Naive thymus-derived CD4-positive, alpha-beta T cell (primary cell): Measurements from ENCODE around the gene DIDO1. TPM values are rescaled to one million over a fixed set of nuclear protein-coding genes. Genes with fewer than 3 reads are reported as not detected.
"Not testable (repeated sequence)": the region's sequence is repeated elsewhere in the genome, so short reads cannot be mapped to it uniquely, and the experiment has no call there.

Source experiments
- ATAC-seq: fragments of 150-1000 bp; cut with Tn5 transposase; 2 replicates; pipeline ENCODE4 v1.10.0; 2021; ENCODE audit warnings: mild to moderate bottlenecking, moderate library complexity
- CTCF ChIA-PET: fragments of 350-600 bp; sonication (Branson Sonifier 250); formaldehyde crosslinking; loops from one replicate; lab custom pipeline; 2021; ENCODE audit warnings: antibody characterized with exemption; lab: Charles Lee
- POLR2A ChIA-PET: fragments of 350-600 bp; sonication (Branson Sonifier 250); formaldehyde crosslinking; loops from one replicate; lab custom pipeline; 2021; ENCODE audit warnings: antibody characterized with exemption, inconsistent platforms; lab: Charles Lee
- DNase-seq, 9 donors: peaks; one replicate each; pipeline versions ENCODE4 v3.0.0 to v3.0.0-alpha.2; 2020 to 2022; ENCODE audit warnings: mixed read lengths in 1 of 9
- H3K27ac ChIP-seq: one replicate; pipeline ENCODE4 v1.7.0; 2013; ENCODE audit warnings: mild to moderate bottlenecking, low read depth, low read length, moderate library complexity
- H3K27me3 ChIP-seq, 2 donors: one replicate each; pipeline ENCODE4 v1.7.0; 2013; ENCODE audit warnings: low read length in 2 of 2, mild to moderate bottlenecking in 2 of 2, moderate library complexity in 2 of 2; ENCODE audit not compliant: control insufficient read depth in 2 of 2, insufficient read depth in 2 of 2
- H3K36me3 ChIP-seq, 3 experiments: 1 replicate in 2 of 3; 2 replicates in 1 of 3; pipeline ENCODE4 v1.7.0; 2013; ENCODE audit warnings: low read length in 3 of 3, mild to moderate bottlenecking in 3 of 3, moderate library complexity in 1 of 3; ENCODE audit not compliant: insufficient read depth in 3 of 3, control insufficient read depth in 2 of 3
- H3K4me1 ChIP-seq, 2 donors: one replicate each; pipeline ENCODE4 v1.7.0; 2013; ENCODE audit warnings: low read length in 2 of 2, mild to moderate bottlenecking in 2 of 2, moderate library complexity in 1 of 2; ENCODE audit not compliant: control insufficient read depth in 2 of 2, insufficient read depth in 2 of 2
- H3K4me3 ChIP-seq: 2 replicates; pipeline ENCODE4 v1.7.0; 2013; ENCODE audit warnings: mild to moderate bottlenecking, low read length
- H3K9me3 ChIP-seq, 3 experiments: 1 replicate in 2 of 3; 2 replicates in 1 of 3; pipeline ENCODE4 v1.7.0; 2013; ENCODE audit warnings: low read length in 3 of 3; ENCODE audit not compliant: control insufficient read depth in 2 of 3
- H3K27ac Mint-ChIP-seq, 9 donors: one replicate each; pipeline ENCODE4 v1.8.0; 2020 to 2022; ENCODE audit warnings: mixed read lengths in 9 of 9, mild to moderate bottlenecking in 8 of 9, moderate library complexity in 5 of 9, inconsistent platforms in 2 of 9
- H3K27me3 Mint-ChIP-seq, 5 donors: one replicate each; pipeline ENCODE4 v1.8.0; 2021 to 2022; ENCODE audit warnings: mixed read lengths in 5 of 5, mild to moderate bottlenecking in 1 of 5
- H3K36me3 Mint-ChIP-seq, 5 donors: one replicate each; pipeline ENCODE4 v1.8.0; 2020 to 2022; ENCODE audit warnings: mixed read lengths in 5 of 5, mild to moderate bottlenecking in 3 of 5, inconsistent platforms in 1 of 5
- H3K4me1 Mint-ChIP-seq, 7 donors: one replicate each; pipeline ENCODE4 v1.8.0; 2020 to 2022; ENCODE audit warnings: mixed read lengths in 7 of 7, mild to moderate bottlenecking in 3 of 7, inconsistent platforms in 1 of 7
- H3K4me3 Mint-ChIP-seq, 10 donors: one replicate each; pipeline ENCODE4 v1.8.0; 2020 to 2022; ENCODE audit warnings: mild to moderate bottlenecking in 10 of 10, mixed read lengths in 10 of 10, moderate library complexity in 6 of 10, inconsistent platforms in 2 of 10
- H3K9me3 Mint-ChIP-seq, 11 donors: one replicate each; pipeline ENCODE4 v1.8.0; 2020 to 2022; ENCODE audit warnings: mixed read lengths in 11 of 11, mild to moderate bottlenecking in 4 of 11, inconsistent platforms in 1 of 11, moderate library complexity in 1 of 11
- intact Hi-C, 2 donors: fragments of 100-400 bp; cut with micrococcal nuclease; formaldehyde crosslinking; loops; one replicate each; pipeline ENCODE4 v1.15.1; 2023
- polyA plus RNA-seq, 2 donors: library from polyadenylated mRNA; unstranded; fragments of 300-500 nt; fragmentation: Illumina TruSeq; gene quantifications; one replicate each; pipeline ENCODE4 v1.2.3, GENCODE V29; 2021
- total RNA-seq, 6 experiments: library from RNA in 5 of 6; stranded (reverse) in 5 of 6; gene quantifications; 1 replicate in 5 of 6; 2 replicates in 1 of 6; pipeline ENCODE4 v1.2.3 and lab custom pipeline; 2021 to 2026

DIDO1 gene
- total and polyA plus RNA-seq, 7 experiments from 2014 or later, result 36.6 to 139 (median 69.2) TPM

- POLR2A ChIA-PET, result interaction anchor here (1.6 kb wide), 1 partner anchor 43 kb away, joined by 3 read pairs; no protein-coding TSS in a partner anchor
Measured at GRCh38 chr20:62962891-62963613, 36.7 kb upstream of the DIDO1 start.

GRCh38 chr20:62962221-62962879 is 36.0 kb upstream of the DIDO1 start:
- ChIA-PET POLR2A (no interaction called here), CTCF (no interaction called here)
- no peak overlapping the region for H3K4me3 Mint-ChIP-seq
- no peaks in the 10 kb centered on the region for H3K4me1 ChIP-seq
- peaks cover 0 to 14% (median 11%) of the 10 kb centered on the region in 7 donors for H3K4me1 Mint-ChIP-seq
- H3K36me3 Mint-ChIP-seq, result no peaks in the 10 kb centered on the region
- no peaks in the 10 kb centered on the region for H3K36me3 ChIP-seq
- no peaks in the 10 kb centered on the region for H3K27me3 ChIP-seq
- H3K27ac Mint-ChIP-seq, result no peak overlapping the region
- H3K27me3 Mint-ChIP-seq, result no peaks in the 10 kb centered on the region
- no peaks in the 10 kb centered on the region for H3K9me3 ChIP-seq
- no peaks in the 10 kb centered on the region for H3K9me3 Mint-ChIP-seq
- ATAC-seq (no peak), DNase-seq (no peak)
- intact Hi-C loops, result no loop called here
- H3K27ac ChIP-seq, result no peak overlapping the region
- H3K4me3 ChIP-seq, result no peak overlapping the region

More at GRCh38 chr20:62962891-62963613, 36.7 kb upstream of the DIDO1 start:
- ATAC-seq (no peak), DNase-seq (no peak)
- Mint-ChIP-seq H3K4me1 (peaks cover 0 to 14% (median 11%) of the 10 kb centered on the region in 7 donors), H3K4me3 (no peak overlapping the region), H3K27me3 (no peaks in the 10 kb centered on the region), H3K27ac (no peak overlapping the region), H3K9me3 (no peaks in the 10 kb centered on the region), H3K36me3 (no peaks in the 10 kb centered on the region)
- Histone ChIP-seq H3K4me3 (no peak overlapping the region), H3K9me3 (no peaks in the 10 kb centered on the region), H3K27ac (no peak overlapping the region), H3K4me1 (no peaks in the 10 kb centered on the region), H3K36me3 (no peaks in the 10 kb centered on the region), H3K27me3 (no peaks in the 10 kb centered on the region)
- intact Hi-C loops, result no loop called here
- CTCF ChIA-PET, result no interaction called here

GRCh38 chr20:62961799-62962198 is 35.5 kb upstream of the DIDO1 start:
- no peak for ATAC-seq
- H3K27ac Mint-ChIP-seq, result no peak overlapping the region
- intact Hi-C loops, result no loop called here

DNA sequence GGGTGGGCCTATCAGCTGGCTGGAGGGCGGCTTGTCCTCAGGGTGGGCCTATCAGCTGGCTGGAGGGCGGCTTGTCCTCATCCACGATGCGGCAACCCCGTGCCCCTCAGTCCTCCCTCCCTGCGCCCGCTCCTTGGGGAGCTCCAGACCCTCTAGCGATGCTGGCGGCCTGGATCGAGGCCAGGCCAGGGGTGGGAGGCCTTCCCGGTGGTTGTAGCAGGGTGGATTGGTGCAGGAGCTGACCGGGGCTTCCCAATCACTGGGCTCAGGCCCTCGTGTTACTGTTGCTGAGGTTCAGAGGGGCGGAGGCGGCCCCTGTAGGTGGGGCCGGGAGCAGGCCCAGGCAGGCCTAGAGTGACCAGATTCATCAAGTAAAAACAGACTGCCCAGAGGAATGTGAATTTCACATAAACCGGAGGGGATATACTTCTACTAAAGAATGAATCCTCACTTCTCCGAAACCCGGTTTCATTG is 35.0 kb upstream of the DIDO1 start:
- no peaks in the 10 kb centered on the region for H3K27me3 Mint-ChIP-seq
- Histone ChIP-seq H3K9me3 (no peaks in the 10 kb centered on the region), H3K4me1 (no peaks in the 10 kb centered on the region), H3K4me3 (no peak overlapping the region), H3K27ac (no peak overlapping the region), H3K27me3 (no peaks in the 10 kb centered on the region), H3K36me3 (no peaks in the 10 kb centered on the region)
- no peak for DNase-seq
- ChIA-PET POLR2A (no interaction called here), CTCF (no interaction called here)
- no peaks in the 10 kb centered on the region for H3K9me3 Mint-ChIP-seq
- H3K4me1 Mint-ChIP-seq, result peaks cover 0 to 14% (median 11%) of the 10 kb centered on the region in 7 donors
- no peak overlapping the region for H3K4me3 Mint-ChIP-seq
- intact Hi-C loops, result no loop called here
- no peaks in the 10 kb centered on the region for H3K36me3 Mint-ChIP-seq
- ATAC-seq, result no peak
- H3K27ac Mint-ChIP-seq, result no peak overlapping the region

More at GRCh38 chr20:62961799-62962198, 35.5 kb upstream of the DIDO1 start:
- no peak overlapping the region for H3K4me3 ChIP-seq
- no peaks in the 10 kb centered on the region for H3K9me3 ChIP-seq
- H3K4me3 Mint-ChIP-seq, result no peak overlapping the region
- H3K27ac ChIP-seq, result no peak overlapping the region
- no peaks in the 10 kb centered on the region for H3K36me3 Mint-ChIP-seq
- no peak for DNase-seq
- H3K36me3 ChIP-seq, result no peaks in the 10 kb centered on the region
- H3K27me3 Mint-ChIP-seq, result no peaks in the 10 kb centered on the region
- no peaks in the 10 kb centered on the region for H3K9me3 Mint-ChIP-seq
- H3K27me3 ChIP-seq, result no peaks in the 10 kb centered on the region
- ChIA-PET POLR2A (no interaction called here), CTCF (no interaction called here)
- H3K4me1 Mint-ChIP-seq, result peaks cover 0 to 14% (median 11%) of the 10 kb centered on the region in 7 donors
- H3K4me1 ChIP-seq, result no peaks in the 10 kb centered on the region

GRCh38 chr20:62960446-62961309 is 34.4 kb upstream of the DIDO1 start:
- CTCF ChIA-PET, H3K4me3 Mint-ChIP-seq: not testable (repeated sequence)

GRCh38 chr20:62959998-62960436 is 33.7 kb upstream of the DIDO1 start:
- ChIA-PET POLR2A (interaction anchor here (1.1 kb wide), 1 partner anchor 11 kb away, joined by 3 read pairs; no protein-coding TSS in a partner anchor), CTCF (no interaction called here)
- H3K27me3 Mint-ChIP-seq, result no peaks in the 10 kb centered on the region
- H3K9me3 Mint-ChIP-seq, result no peaks in the 10 kb centered on the region
- H3K4me3 Mint-ChIP-seq, result peak overlapping the region in 1 of 10 donors; percentile 53
- Histone ChIP-seq H3K36me3 (no peaks in the 10 kb centered on the region), H3K4me1 (no peaks in the 10 kb centered on the region), H3K27ac (no peak overlapping the region), H3K9me3 (no peaks in the 10 kb centered on the region), H3K27me3 (no peaks in the 10 kb centered on the region), H3K4me3 (no peak overlapping the region)
- ATAC-seq (no peak), DNase-seq (no peak)
- no peaks in the 10 kb centered on the region for H3K36me3 Mint-ChIP-seq
- peak overlapping the region in 3 of 9 donors; percentile 17 to 67 (median 34) for H3K27ac Mint-ChIP-seq
- intact Hi-C loops, result loop anchor here in 1 of 2 donors (10.0 kb wide), 1 partner anchor 145 kb away; no protein-coding TSS in a partner anchor
- peaks cover 0 to 14% (median 11%) of the 10 kb centered on the region in 7 donors for H3K4me1 Mint-ChIP-seq

More at GRCh38 chr20:62960446-62961309, 34.4 kb upstream of the DIDO1 start:
- H3K9me3 ChIP-seq, DNase-seq, H3K9me3 Mint-ChIP-seq, H3K4me1 ChIP-seq, H3K36me3 ChIP-seq, H3K27me3 Mint-ChIP-seq, H3K27ac ChIP-seq, H3K36me3 Mint-ChIP-seq, intact Hi-C loops, H3K27ac Mint-ChIP-seq, H3K27me3 ChIP-seq, ATAC-seq, H3K4me3 ChIP-seq: not testable (repeated sequence)
- peaks cover 0 to 15% (median 11%) of the 10 kb centered on the region in 7 donors for H3K4me1 Mint-ChIP-seq
- POLR2A ChIA-PET, result interaction anchor here (1.1 kb wide), 1 partner anchor 10 kb away, joined by 3 read pairs; no protein-coding TSS in a partner anchor
